Neural progenitor cell (in vitro differentiated cells): ENCODE measurements around the gene WDTC1. TPM values are rescaled to one million over a fixed set of nuclear protein-coding genes. Genes with fewer than 3 reads are reported as not detected.

Source experiments
- DNase-seq: peaks from one replicate; pipeline ENCODE4 v3.0.0-alpha.2; 2016; ENCODE audit warnings: low spot score
- H2AFZ ChIP-seq: fragments of 200-600 bp; sonication (generic); replicated peaks from 2 replicates; pipeline ENCODE4 v1.6.1; 2016; ENCODE audit warnings: antibody characterized with exemption
- H3F3A ChIP-seq: fragments of 200-600 bp; sonication (generic); 2 replicates; pipeline ENCODE4 v1.6.1; 2016; ENCODE audit warnings: antibody characterized with exemption, low read depth
- H3K27ac ChIP-seq: fragments of 200-600 bp; sonication (generic); 2 replicates; pipeline ENCODE4 v1.5.1; 2016; ENCODE audit warnings: mild to moderate bottlenecking
- H3K27me3 ChIP-seq: fragments of 200-600 bp; sonication (generic); 2 replicates; pipeline ENCODE4 v1.6.1; 2016; ENCODE audit warnings: mild to moderate bottlenecking, moderate library complexity
- H3K36me3 ChIP-seq: fragments of 200-600 bp; sonication (generic); 2 replicates; pipeline ENCODE4 v1.5.1; 2016
- H3K4me1 ChIP-seq: fragments of 200-600 bp; sonication (generic); 2 replicates; pipeline ENCODE4 v1.6.1; 2016; ENCODE audit warnings: mixed run types
- H3K4me2 ChIP-seq: fragments of 200-600 bp; sonication (generic); 2 replicates; pipeline ENCODE4 v1.6.1; 2016
- H3K4me3 ChIP-seq: fragments of 200-600 bp; sonication (generic); 2 replicates; pipeline ENCODE4 v1.5.1; 2016
- H3K79me2 ChIP-seq: fragments of 200-600 bp; sonication (generic); 2 replicates; pipeline ENCODE4 v1.6.1; 2016; ENCODE audit warnings: low read depth
- H3K9ac ChIP-seq: fragments of 200-600 bp; sonication (generic); 2 replicates; pipeline ENCODE4 v1.6.1; 2016
- H3K9me3 ChIP-seq: fragments of 200-600 bp; sonication (generic); 2 replicates; pipeline ENCODE4 v1.5.1; 2016; ENCODE audit warnings: low read depth
- H4K20me1 ChIP-seq: fragments of 200-600 bp; sonication (generic); 2 replicates; pipeline ENCODE4 v1.6.1; 2016; ENCODE audit warnings: low read depth
- H3K27ac Mint-ChIP-seq: 3 replicates; pipeline ENCODE4 v1.8.0; 2021; ENCODE audit warnings: mixed read lengths
- H3K27me3 Mint-ChIP-seq: 2 replicates; pipeline ENCODE4 v1.8.0; 2022; ENCODE audit warnings: low read depth, mild to moderate bottlenecking, inconsistent platforms, moderate library complexity, mixed read lengths; ENCODE audit not compliant: insufficient read depth
- H3K36me3 Mint-ChIP-seq: 3 replicates; pipeline ENCODE4 v1.8.0; 2021; ENCODE audit warnings: mixed read lengths
- H3K4me1 Mint-ChIP-seq: 3 replicates; pipeline ENCODE4 v1.8.0; 2021; ENCODE audit warnings: mixed read lengths
- H3K4me3 Mint-ChIP-seq: 3 replicates; pipeline ENCODE4 v1.8.0; 2021; ENCODE audit warnings: mild to moderate bottlenecking, moderate library complexity, mixed read lengths
- H3K9me3 Mint-ChIP-seq: 3 replicates; pipeline ENCODE4 v1.8.0; 2020; ENCODE audit warnings: mixed read lengths
- EZH2 ChIP-seq: fragments of 200-600 bp; sonication (generic); IDR thresholded peaks from 2 replicates; pipeline ENCODE4 v1.6.1; 2017; ENCODE audit warnings: antibody characterized with exemption, mild to moderate bottlenecking, moderate library complexity
- EZH2phosphoT487 ChIP-seq: fragments of 200-600 bp; sonication (generic); IDR thresholded peaks from 2 replicates; pipeline ENCODE4 v1.6.1; 2017; ENCODE audit warnings: antibody characterized with exemption
- small RNA-seq: library from RNA; depleted of rRNA; stranded (forward); fragments of <200 nt; gene quantifications from one replicate; pipeline ENCODE3, GENCODE V24; 2015
- total RNA-seq: library from RNA; depleted of rRNA; stranded (reverse); fragments of >200 nt; gene quantifications from 2 replicates; pipeline ENCODE4 v1.2.3, GENCODE V29; 2015; ENCODE audit warnings: low replicate concordance
- TF ChIP-seq, protein P1 (sequence below): fragments of 200-600 bp; sonication (generic); IDR thresholded peaks from 2 replicates; pipeline ENCODE4 v1.5.1; 2017; ENCODE audit warnings: antibody characterized with exemption, mild to moderate bottlenecking

Gene WDTC1
- total RNA-seq, 1 donor from 2014 or later, result 17.8 TPM

DNA sequence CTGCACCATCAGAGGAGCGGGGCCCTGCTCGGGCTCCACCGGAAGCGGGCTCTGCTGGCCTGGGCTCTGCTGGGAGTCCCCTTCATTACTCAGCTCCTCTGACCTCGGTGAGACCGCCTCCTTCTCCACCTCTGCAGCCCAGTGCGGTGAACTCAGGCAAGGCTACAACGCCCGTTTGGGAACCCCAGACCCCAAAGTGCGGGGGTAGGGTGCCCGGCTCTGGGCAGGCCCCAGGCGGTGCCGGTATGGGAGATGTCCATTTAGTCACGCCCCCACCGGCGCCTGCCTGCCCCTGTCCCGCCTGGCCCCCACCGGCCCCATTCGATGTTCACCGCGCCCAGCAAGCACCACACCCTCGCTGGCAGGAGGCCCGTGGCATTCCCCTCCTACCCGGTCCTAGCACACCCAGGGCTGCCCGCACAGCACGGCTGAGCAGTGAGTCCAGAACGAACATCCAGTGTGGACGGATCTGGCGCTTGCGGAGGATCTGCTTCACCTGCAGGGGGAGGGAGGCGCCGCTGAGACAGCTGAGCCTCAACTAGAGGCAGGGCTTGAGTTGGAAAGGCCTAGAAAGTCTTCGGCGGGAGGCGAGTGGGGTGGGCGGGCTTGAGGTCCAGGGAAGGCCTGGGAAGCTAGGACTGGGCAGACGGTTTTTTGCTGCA, 122.3 kb downstream of the WDTC1 start:
- H3K4me2 ChIP-seq, result no peak overlapping the region
- H3K27me3 ChIP-seq, result peaks cover 43% of the 10 kb centered on the region
- H3K27ac ChIP-seq, result no peak overlapping the region
- H3K9ac ChIP-seq, result no peak overlapping the region
- Mint-ChIP-seq H3K4me3 (no peak overlapping the region), H3K9me3 (no peaks in the 10 kb centered on the region), H3K27ac (no peak overlapping the region), H3K36me3 (peaks cover 8% of the 10 kb centered on the region), H3K4me1 (peaks cover 21% of the 10 kb centered on the region), H3K27me3 (peaks cover 27% of the 10 kb centered on the region)
- peaks cover 4% of the 10 kb centered on the region for H3F3A ChIP-seq
- peaks cover 17% of the 10 kb centered on the region for H4K20me1 ChIP-seq
- DNase-seq, result peak; percentile 45
- no peaks in the 10 kb centered on the region for H3K36me3 ChIP-seq
- H2AFZ ChIP-seq, result no peak overlapping the region
- TF ChIP-seq EZH2 (no peak), EZH2phosphoT487 (no peak)
- TF ChIP-seq, protein P1, sequence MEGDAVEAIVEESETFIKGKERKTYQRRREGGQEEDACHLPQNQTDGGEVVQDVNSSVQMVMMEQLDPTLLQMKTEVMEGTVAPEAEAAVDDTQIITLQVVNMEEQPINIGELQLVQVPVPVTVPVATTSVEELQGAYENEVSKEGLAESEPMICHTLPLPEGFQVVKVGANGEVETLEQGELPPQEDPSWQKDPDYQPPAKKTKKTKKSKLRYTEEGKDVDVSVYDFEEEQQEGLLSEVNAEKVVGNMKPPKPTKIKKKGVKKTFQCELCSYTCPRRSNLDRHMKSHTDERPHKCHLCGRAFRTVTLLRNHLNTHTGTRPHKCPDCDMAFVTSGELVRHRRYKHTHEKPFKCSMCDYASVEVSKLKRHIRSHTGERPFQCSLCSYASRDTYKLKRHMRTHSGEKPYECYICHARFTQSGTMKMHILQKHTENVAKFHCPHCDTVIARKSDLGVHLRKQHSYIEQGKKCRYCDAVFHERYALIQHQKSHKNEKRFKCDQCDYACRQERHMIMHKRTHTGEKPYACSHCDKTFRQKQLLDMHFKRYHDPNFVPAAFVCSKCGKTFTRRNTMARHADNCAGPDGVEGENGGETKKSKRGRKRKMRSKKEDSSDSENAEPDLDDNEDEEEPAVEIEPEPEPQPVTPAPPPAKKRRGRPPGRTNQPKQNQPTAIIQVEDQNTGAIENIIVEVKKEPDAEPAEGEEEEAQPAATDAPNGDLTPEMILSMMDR, result no peak
- no peaks in the 10 kb centered on the region for H3K9me3 ChIP-seq
- no peaks in the 10 kb centered on the region for H3K79me2 ChIP-seq
- peaks cover 16% of the 10 kb centered on the region for H3K4me1 ChIP-seq
- no peak overlapping the region for H3K4me3 ChIP-seq

DNA sequence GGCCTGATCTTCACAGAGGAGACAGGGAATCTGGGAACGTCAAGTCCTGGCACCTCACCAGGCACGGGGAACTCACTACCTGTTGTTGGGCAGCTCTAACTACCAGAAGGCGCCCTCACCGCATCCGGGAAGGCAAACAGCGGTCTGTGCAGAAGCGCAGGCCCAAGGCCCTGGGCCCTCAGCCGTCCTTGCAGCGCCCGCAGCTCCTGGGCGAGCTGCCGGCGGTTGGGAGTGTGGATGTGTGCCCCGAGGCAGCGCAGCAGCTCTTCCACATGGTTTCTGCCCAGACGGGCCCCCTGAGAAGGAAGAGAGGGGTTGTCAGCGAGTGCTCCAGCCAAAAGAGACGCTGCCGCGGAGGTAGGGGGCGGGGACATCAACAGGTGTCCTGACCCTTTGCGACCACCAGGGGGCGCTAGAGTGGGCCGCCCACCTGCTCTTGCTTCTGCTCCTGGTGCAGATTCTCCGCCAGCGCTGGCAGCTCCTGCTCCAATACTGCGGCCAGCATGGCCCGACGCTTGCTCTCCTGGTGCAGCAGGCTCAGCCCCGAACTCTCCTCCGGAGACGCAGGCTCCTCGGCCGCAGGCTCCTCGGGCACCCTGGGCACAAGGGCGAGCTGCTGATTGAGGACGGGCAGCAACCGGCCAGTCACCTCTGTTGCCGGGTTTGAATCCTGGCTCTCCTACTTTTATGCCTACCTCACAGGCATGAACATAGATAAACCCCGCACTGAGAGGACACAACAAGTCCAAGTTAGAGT, 123.0 kb downstream of the WDTC1 start:
- H3K9ac ChIP-seq, result no peak overlapping the region
- H3K9me3 Mint-ChIP-seq, result no peaks in the 10 kb centered on the region
- peak overlapping the region; percentile 44 for H3K4me2 ChIP-seq
- H4K20me1 ChIP-seq, result peaks cover 17% of the 10 kb centered on the region
- no peaks in the 10 kb centered on the region for H3K36me3 ChIP-seq
- peak overlapping the region; percentile 48 for H3K4me3 Mint-ChIP-seq
- no peaks in the 10 kb centered on the region for H3K79me2 ChIP-seq
- H3K27me3 Mint-ChIP-seq, result peaks cover 25% of the 10 kb centered on the region
- no peak for TF ChIP-seq EZH2
- peak; percentile 35 for TF ChIP-seq EZH2phosphoT487
- TF ChIP-seq, protein P1, result peak; percentile 91
- H3K27me3 ChIP-seq, result peaks cover 50% of the 10 kb centered on the region
- H3K27ac ChIP-seq, result no peak overlapping the region
- peaks cover 16% of the 10 kb centered on the region for H3K4me1 ChIP-seq
- no peak overlapping the region for H2AFZ ChIP-seq
- peaks cover 3% of the 10 kb centered on the region for H3F3A ChIP-seq
- DNase-seq, result peak; percentile 85
- peaks cover 20% of the 10 kb centered on the region for H3K4me1 Mint-ChIP-seq
- H3K9me3 ChIP-seq, result no peaks in the 10 kb centered on the region
- H3K4me3 ChIP-seq, result no peak overlapping the region
- H3K36me3 Mint-ChIP-seq, result peaks cover 8% of the 10 kb centered on the region
- no peak overlapping the region for H3K27ac Mint-ChIP-seq

Small RNA genes lying within 50 kb of the gene (small RNA-seq; reads per million reads assigned to genes)
- not detected for gene RF00019
- not detected for gene RNU6-48P
- gene SNRPEP7, result not detected

Other genes starting within 250 kb of the WDTC1 start
- gene TRNP1, start 240.9 kb upstream of the WDTC1 start, total RNA-seq, result 0.59 and 2.0 TPM in 2 replicates
- gene TENT5B, start 221.8 kb upstream of the WDTC1 start, total RNA-seq, result 3.2 and 7.2 TPM in 2 replicates
- gene SLC9A1, start 79.5 kb upstream of the WDTC1 start, total RNA-seq, result 1.8 and 5.7 TPM in 2 replicates
- 7.4 and 28.7 TPM in 2 replicates for gene TMEM222, start 87.5 kb downstream of the WDTC1 start, total RNA-seq
- gene SYTL1, start 107.4 kb downstream of the WDTC1 start, total RNA-seq, result 5.7 and 7.9 TPM in 2 replicates
- 1.9 and 11.7 TPM in 2 replicates for gene MAP3K6, start 132.3 kb downstream of the WDTC1 start, total RNA-seq
- gene FCN3, start 140.2 kb downstream of the WDTC1 start, total RNA-seq, result not detected in 2 replicates
- gene CD164L2, start 148.7 kb downstream of the WDTC1 start, total RNA-seq, result 1.5 and 1.6 TPM in 2 replicates
- gene GPR3, start 158.0 kb downstream of the WDTC1 start, total RNA-seq, result 3.0 and 3.1 TPM in 2 replicates